AG09309 (cell line): ENCODE data around the gene PADI2.

Experiments
- DNase-seq: peaks from one replicate; pipeline ENCODE4 v3.0.0-alpha.2; 2010; ENCODE audit warnings: low read depth
- H3K4me3 ChIP-seq: 2 replicates; pipeline ENCODE4 v1.5.1; 2011; ENCODE audit warnings: mild to moderate bottlenecking, low read depth, low read length, moderate library complexity; ENCODE audit not compliant: control insufficient read depth
- TF ChIP-seq, protein P1 (sequence below): IDR thresholded peaks from 2 replicates; pipeline ENCODE4 v1.5.1; 2011; ENCODE audit warnings: mild to moderate bottlenecking, low read depth, low read length, inconsistent platforms; ENCODE audit not compliant: insufficient read depth, control insufficient read depth; ENCODE audit errors: missing control alignments

Gene PADI2

DNA sequence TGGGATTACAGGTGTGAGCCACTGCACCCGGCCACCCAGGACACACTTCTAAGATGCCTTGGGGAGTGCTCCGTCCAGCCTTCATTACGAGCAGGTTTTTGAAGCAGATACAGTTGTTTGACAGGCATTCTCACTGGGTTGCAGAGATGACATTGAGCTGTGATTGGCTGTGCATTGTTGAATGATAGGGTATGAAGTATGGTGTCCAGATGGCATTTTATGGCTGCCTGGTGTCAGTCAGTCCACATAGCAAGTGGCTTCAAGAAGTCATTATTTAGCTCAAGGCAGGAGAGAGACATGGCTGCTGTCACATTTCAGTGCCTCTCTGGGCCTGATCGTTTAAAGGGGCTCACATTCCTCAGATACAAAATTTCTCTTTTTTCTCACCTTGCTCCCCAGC, 14.8 kb upstream of the PADI2 start:
- no peak overlapping the region for H3K4me3 ChIP-seq
- no peak for DNase-seq
- TF ChIP-seq, protein P1, sequence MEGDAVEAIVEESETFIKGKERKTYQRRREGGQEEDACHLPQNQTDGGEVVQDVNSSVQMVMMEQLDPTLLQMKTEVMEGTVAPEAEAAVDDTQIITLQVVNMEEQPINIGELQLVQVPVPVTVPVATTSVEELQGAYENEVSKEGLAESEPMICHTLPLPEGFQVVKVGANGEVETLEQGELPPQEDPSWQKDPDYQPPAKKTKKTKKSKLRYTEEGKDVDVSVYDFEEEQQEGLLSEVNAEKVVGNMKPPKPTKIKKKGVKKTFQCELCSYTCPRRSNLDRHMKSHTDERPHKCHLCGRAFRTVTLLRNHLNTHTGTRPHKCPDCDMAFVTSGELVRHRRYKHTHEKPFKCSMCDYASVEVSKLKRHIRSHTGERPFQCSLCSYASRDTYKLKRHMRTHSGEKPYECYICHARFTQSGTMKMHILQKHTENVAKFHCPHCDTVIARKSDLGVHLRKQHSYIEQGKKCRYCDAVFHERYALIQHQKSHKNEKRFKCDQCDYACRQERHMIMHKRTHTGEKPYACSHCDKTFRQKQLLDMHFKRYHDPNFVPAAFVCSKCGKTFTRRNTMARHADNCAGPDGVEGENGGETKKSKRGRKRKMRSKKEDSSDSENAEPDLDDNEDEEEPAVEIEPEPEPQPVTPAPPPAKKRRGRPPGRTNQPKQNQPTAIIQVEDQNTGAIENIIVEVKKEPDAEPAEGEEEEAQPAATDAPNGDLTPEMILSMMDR, result no peak

DNA sequence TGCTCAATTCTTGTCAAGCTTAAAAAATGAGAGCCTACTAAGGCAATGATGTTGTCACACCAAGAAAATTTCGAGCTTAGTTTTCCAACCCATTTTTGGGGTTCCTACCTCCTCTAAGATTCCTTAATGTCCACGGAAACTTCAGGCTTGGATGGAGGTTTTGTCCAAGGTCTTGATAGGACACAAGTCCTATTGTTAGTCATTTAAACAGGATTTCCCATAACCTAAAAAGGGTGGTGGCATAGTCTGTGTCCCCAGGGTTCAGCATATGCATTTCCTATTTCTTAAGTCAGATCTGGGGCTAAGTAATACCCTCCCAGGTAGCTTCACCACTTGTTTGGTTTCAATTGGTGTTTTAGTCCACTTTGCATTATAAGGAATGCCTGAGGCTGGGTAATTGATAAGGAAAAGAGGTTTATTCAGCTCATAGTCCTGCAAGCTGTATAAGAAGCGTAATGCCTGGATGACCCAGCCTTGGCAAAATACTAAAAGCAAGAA, 10.9 kb upstream of the PADI2 start:
- H3K4me3 ChIP-seq, result no peak overlapping the region
- TF ChIP-seq, protein P1, result no peak
- no peak for DNase-seq

GRCh38 chr1:17128361-17128760, 9.1 kb upstream of the PADI2 start:
- TF ChIP-seq, protein P1, result no peak
- DNase-seq, result peak; percentile 98
- H3K4me3 ChIP-seq, result no peak overlapping the region

GRCh38 chr1:17125756-17126237, 6.5 kb upstream of the PADI2 start:
- no peak overlapping the region for H3K4me3 ChIP-seq
- TF ChIP-seq, protein P1, result peak; percentile 96
- no peak for DNase-seq

GRCh38 chr1:17123196-17124045, 4.2 kb upstream of the PADI2 start:
- DNase-seq, result no peak
- H3K4me3 ChIP-seq, result no peak overlapping the region
- TF ChIP-seq, protein P1, result no peak

DNA sequence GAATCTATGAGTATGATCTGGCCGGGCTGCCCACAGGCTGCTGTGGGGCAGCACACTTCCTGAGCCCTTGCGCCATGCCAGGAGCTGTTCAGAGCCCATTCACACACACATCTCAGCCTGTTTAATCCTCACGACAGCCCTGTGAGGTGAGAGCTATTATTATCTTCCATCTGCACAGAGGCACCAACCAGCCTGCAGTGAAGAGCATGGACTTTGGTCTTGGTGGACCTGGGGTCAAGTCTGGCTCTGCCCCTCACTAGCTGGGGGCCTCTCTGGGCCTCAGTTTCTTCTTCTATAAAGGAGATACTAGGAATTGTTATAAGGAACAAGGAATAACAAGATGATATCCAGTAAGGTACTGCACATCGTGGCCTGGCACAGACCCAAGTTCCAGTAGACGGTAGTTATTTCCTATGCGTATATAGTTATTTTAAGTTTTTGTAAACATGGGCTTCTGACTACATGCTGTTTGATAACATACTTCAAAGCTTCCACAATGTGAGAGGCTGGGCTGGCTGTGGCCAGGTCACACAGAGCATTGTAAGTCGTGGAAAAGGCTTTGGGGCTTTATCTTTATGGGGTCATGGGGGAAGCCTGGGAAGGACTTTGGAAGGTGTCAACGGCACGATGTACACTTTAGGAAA, 3.4 kb upstream of the PADI2 start:
- H3K4me3 ChIP-seq, result no peak overlapping the region
- DNase-seq, result no peak
- TF ChIP-seq, protein P1, result no peak
